ENCODE measurements around the gene RBM8A.

DNA sequence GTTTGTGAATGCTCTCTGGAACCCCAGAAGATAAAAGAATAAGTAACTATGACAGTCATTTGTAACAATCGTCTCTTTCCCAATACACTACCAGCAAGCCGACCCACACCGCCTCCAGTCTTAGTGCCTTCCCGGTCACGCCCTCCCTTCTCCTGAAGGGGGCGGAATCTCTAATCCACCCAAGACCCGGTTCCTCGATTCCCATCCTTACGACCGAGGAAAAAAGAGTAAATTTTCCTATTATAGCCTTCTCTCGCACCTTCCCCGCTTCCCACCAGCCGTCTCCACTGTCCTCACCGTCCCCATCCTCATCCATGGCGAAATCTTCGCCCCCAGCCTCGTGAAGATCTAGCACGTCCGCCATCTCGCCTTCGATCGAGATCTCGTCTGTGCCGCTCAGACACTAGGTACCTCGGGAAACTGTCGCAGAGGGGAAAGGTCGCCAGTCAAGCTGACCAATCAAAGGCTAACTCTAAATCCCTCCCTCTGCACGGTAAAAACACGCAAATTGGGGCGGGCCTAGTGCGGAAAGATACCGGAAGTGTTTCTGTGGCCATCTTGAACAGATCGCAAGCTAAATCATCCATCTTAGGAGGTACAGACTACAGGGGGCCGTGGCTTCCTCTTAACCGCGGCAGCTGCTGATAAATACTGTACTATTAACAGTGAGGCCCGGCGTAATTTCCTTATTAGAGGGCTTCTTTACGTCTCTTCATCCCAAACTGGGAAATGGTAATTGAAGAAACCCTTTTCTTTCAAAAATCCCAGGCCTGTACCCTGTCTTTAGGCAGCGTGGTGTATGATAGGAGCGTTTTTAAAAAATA is at the start of gene RBM8A:
- TF ChIP-seq, protein P1, sequence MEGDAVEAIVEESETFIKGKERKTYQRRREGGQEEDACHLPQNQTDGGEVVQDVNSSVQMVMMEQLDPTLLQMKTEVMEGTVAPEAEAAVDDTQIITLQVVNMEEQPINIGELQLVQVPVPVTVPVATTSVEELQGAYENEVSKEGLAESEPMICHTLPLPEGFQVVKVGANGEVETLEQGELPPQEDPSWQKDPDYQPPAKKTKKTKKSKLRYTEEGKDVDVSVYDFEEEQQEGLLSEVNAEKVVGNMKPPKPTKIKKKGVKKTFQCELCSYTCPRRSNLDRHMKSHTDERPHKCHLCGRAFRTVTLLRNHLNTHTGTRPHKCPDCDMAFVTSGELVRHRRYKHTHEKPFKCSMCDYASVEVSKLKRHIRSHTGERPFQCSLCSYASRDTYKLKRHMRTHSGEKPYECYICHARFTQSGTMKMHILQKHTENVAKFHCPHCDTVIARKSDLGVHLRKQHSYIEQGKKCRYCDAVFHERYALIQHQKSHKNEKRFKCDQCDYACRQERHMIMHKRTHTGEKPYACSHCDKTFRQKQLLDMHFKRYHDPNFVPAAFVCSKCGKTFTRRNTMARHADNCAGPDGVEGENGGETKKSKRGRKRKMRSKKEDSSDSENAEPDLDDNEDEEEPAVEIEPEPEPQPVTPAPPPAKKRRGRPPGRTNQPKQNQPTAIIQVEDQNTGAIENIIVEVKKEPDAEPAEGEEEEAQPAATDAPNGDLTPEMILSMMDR (IDR thresholded peaks at IDR 0.05), result peak; percentile 61 to 75 (median 72)
- peak; percentile 93 for TF ChIP-seq POLR2A (IDR thresholded peaks at IDR 0.05)
